ENCODE results near the gene PIP5K1C. TPM values are rescaled to one million over a fixed set of nuclear protein-coding genes. Genes with fewer than 3 reads are reported as not detected.

Gene PIP5K1C
- total RNA-seq, 2 experiments from 2014 or later, result 23.9 to 37.7 TPM

GRCh38 chr19:3695986-3696659, 4.1 kb downstream of the PIP5K1C start:
- no peak overlapping the region for H3K27ac Mint-ChIP-seq
- H3K4me1 Mint-ChIP-seq, result peaks cover 36% of the 10 kb centered on the region
- peaks cover 6% of the 10 kb centered on the region for H3K36me3 Mint-ChIP-seq
- no peak overlapping the region for H3K4me3 Mint-ChIP-seq
- ATAC-seq (no peak), DNase-seq (no peak)
- H3K27me3 Mint-ChIP-seq, result no peaks in the 10 kb centered on the region
- CTCF ChIA-PET, result interaction anchor here (0.6 kb wide), 1 partner anchor 23 kb away, joined by 3 read pairs; no protein-coding TSS in a partner anchor
- no peaks in the 10 kb centered on the region for H3K9me3 Mint-ChIP-seq (ENCODE audit: low read depth)

GRCh38 chr19:3695124-3695733, 5.0 kb downstream of the PIP5K1C start:
- CTCF ChIA-PET, result no interaction called here

GRCh38 chr19:3694361-3695123, 5.7 kb downstream of the PIP5K1C start:
- peaks cover 2% of the 10 kb centered on the region for H3K9me3 Mint-ChIP-seq (ENCODE audit: low read depth)
- H3K4me1 Mint-ChIP-seq, result peaks cover 45% of the 10 kb centered on the region
- H3K27ac Mint-ChIP-seq, result no peak overlapping the region
- no peaks in the 10 kb centered on the region for H3K27me3 Mint-ChIP-seq
- CTCF ChIA-PET, result no interaction called here
- no peak overlapping the region for H3K4me3 Mint-ChIP-seq
- DNase-seq (no peak), ATAC-seq (no peak)
- H3K36me3 Mint-ChIP-seq, result peaks cover 13% of the 10 kb centered on the region

More at GRCh38 chr19:3695124-3695733, 5.0 kb downstream of the PIP5K1C start:
- ATAC-seq, result no peak
- Mint-ChIP-seq H3K27me3 (no peaks in the 10 kb centered on the region), H3K27ac (no peak overlapping the region), H3K4me3 (no peak overlapping the region), H3K4me1 (peaks cover 38% of the 10 kb centered on the region), H3K36me3 (peaks cover 10% of the 10 kb centered on the region), H3K9me3 (ENCODE audit: low read depth) (peaks cover 2% of the 10 kb centered on the region)
- DNase-seq, result no peak

GRCh38 chr19:3693025-3693925, 7.0 kb downstream of the PIP5K1C start:
- Mint-ChIP-seq H3K27me3 (no peaks in the 10 kb centered on the region), H3K9me3 (ENCODE audit: low read depth) (peaks cover 2% of the 10 kb centered on the region), H3K36me3 (peaks cover 14% of the 10 kb centered on the region), H3K4me3 (no peak overlapping the region), H3K27ac (no peak overlapping the region), H3K4me1 (peaks cover 41% of the 10 kb centered on the region)
- no peak for ATAC-seq
- no peak for DNase-seq
- CTCF ChIA-PET, result interaction anchor here (0.8 to 3.7 kb wide), 15 partner anchors 7 to 300 kb away, joined by 3 to 19 read pairs (median 5); partner anchors contain the start of genes PIP5K1C and TEKTIP1

GRCh38 chr19:3692141-3693024, 7.9 kb downstream of the PIP5K1C start:
- H3K9me3 Mint-ChIP-seq (ENCODE audit: low read depth), result peaks cover 2% of the 10 kb centered on the region
- CTCF ChIA-PET, result interaction anchor here (0.8 to 3.7 kb wide), 18 partner anchors 8 to 301 kb away, joined by 3 to 19 read pairs (median 5); partner anchors contain the start of genes PIP5K1C and TEKTIP1
- H3K36me3 Mint-ChIP-seq, result peaks cover 14% of the 10 kb centered on the region
- ATAC-seq, result peak; percentile 21
- DNase-seq, result no peak
- peaks cover 43% of the 10 kb centered on the region for H3K4me1 Mint-ChIP-seq
- H3K4me3 Mint-ChIP-seq, result no peak overlapping the region
- no peaks in the 10 kb centered on the region for H3K27me3 Mint-ChIP-seq
- no peak overlapping the region for H3K27ac Mint-ChIP-seq

- Mint-ChIP-seq H3K4me3 (no peak overlapping the region), H3K9me3 (ENCODE audit: low read depth) (peaks cover 2% of the 10 kb centered on the region), H3K36me3 (peaks cover 14% of the 10 kb centered on the region), H3K27me3 (no peaks in the 10 kb centered on the region), H3K27ac (peak overlapping the region; percentile 35), H3K4me1 (peaks cover 43% of the 10 kb centered on the region)
- ATAC-seq (no peak), DNase-seq (no peak)
- CTCF ChIA-PET, result interaction anchor here (0.9 to 3.7 kb wide), 17 partner anchors 8 to 301 kb away, joined by 3 to 19 read pairs (median 5); partner anchors contain the start of gene PIP5K1C
Observed at GRCh38 chr19:3691726-3692125, 8.5 kb downstream of the PIP5K1C start.

GRCh38 chr19:3691372-3691716, 8.9 kb downstream of the PIP5K1C start:
- CTCF ChIA-PET, result interaction anchor here (1.3 to 3.7 kb wide), 9 partner anchors 9 to 146 kb away, joined by 3 to 19 read pairs (median 6); partner anchors contain the start of gene PIP5K1C
- H3K4me3 Mint-ChIP-seq, result no peak overlapping the region
- peak overlapping the region; percentile 35 for H3K27ac Mint-ChIP-seq
- DNase-seq (no peak), ATAC-seq (no peak)
- H3K4me1 Mint-ChIP-seq, result peaks cover 43% of the 10 kb centered on the region
- H3K27me3 Mint-ChIP-seq, result no peaks in the 10 kb centered on the region
- H3K36me3 Mint-ChIP-seq, result peaks cover 14% of the 10 kb centered on the region
- H3K9me3 Mint-ChIP-seq (ENCODE audit: low read depth), result peaks cover 2% of the 10 kb centered on the region

GRCh38 chr19:3690551-3691371, 9.5 kb downstream of the PIP5K1C start:
- Mint-ChIP-seq H3K27ac (peak overlapping the region; percentile 35), H3K9me3 (ENCODE audit: low read depth) (peaks cover 2% of the 10 kb centered on the region), H3K4me1 (peaks cover 41% of the 10 kb centered on the region), H3K36me3 (peaks cover 14% of the 10 kb centered on the region), H3K4me3 (no peak overlapping the region), H3K27me3 (no peaks in the 10 kb centered on the region)
- ATAC-seq (peak; percentile 17), DNase-seq (no peak)
- CTCF ChIA-PET, result interaction anchor here (0.8 to 3.7 kb wide), 9 partner anchors 9 to 417 kb away, joined by 3 to 19 read pairs (median 4); partner anchors contain the start of gene PIP5K1C

- DNase-seq (peak; percentile 59), ATAC-seq (peak; percentile 69)
- Mint-ChIP-seq H3K4me1 (peaks cover 43% of the 10 kb centered on the region), H3K36me3 (peaks cover 34% of the 10 kb centered on the region), H3K27me3 (no peaks in the 10 kb centered on the region), H3K9me3 (ENCODE audit: low read depth) (peaks cover 9% of the 10 kb centered on the region), H3K4me3 (peak overlapping the region; percentile 57), H3K27ac (no peak overlapping the region)
- CTCF ChIA-PET, result interaction anchor here (1.0 to 3.2 kb wide), 5 partner anchors 9 to 141 kb away, joined by 3 to 18 read pairs (median 3); partner anchors contain the start of gene PIP5K1C
Observed at GRCh38 chr19:3687774-3688706, 12.2 kb downstream of the PIP5K1C start.

GRCh38 chr19:3687393-3687773, 12.9 kb downstream of the PIP5K1C start:
- H3K9me3 Mint-ChIP-seq (ENCODE audit: low read depth), result peaks cover 9% of the 10 kb centered on the region
- H3K36me3 Mint-ChIP-seq, result peaks cover 32% of the 10 kb centered on the region
- peak overlapping the region; percentile 25 for H3K27ac Mint-ChIP-seq
- no peak for DNase-seq
- no peak for ATAC-seq
- peak overlapping the region; percentile 57 for H3K4me3 Mint-ChIP-seq
- CTCF ChIA-PET, result interaction anchor here (1.0 to 3.2 kb wide), 5 partner anchors 10 to 141 kb away, joined by 3 to 18 read pairs (median 3); partner anchors contain the start of gene PIP5K1C
- H3K27me3 Mint-ChIP-seq, result no peaks in the 10 kb centered on the region
- H3K4me1 Mint-ChIP-seq, result peaks cover 37% of the 10 kb centered on the region
